Nephron (organoid): ENCODE results near the gene GTF2IRD1.
A peak's percentile ranks its signal among the peaks of the same experiment; 100 is the strongest.
"Not testable (repeated sequence)": the region's sequence is repeated elsewhere in the genome, so short reads cannot be mapped to it uniquely, and the experiment has no call there.

Experiments used
- H3K27ac Mint-ChIP-seq, 3 experiments: 2 replicates each; pipeline ENCODE4 v1.8.0; 2020; ENCODE audit warnings: mixed read lengths in 3 of 3, mild to moderate bottlenecking in 2 of 3, moderate library complexity in 1 of 3
- H3K27me3 Mint-ChIP-seq: 2 replicates; pipeline ENCODE4 v1.8.0; 2021; ENCODE audit warnings: low read depth, mild to moderate bottlenecking, moderate library complexity, mixed read lengths
- H3K36me3 Mint-ChIP-seq: 2 replicates; pipeline ENCODE4 v1.8.0; 2020; ENCODE audit warnings: low read depth, mixed read lengths
- H3K4me1 Mint-ChIP-seq: 2 replicates; pipeline ENCODE4 v1.8.0; 2020; ENCODE audit warnings: mixed read lengths
- H3K4me3 Mint-ChIP-seq, 3 experiments: 2 replicates each; pipeline ENCODE4 v1.8.0; 2020; ENCODE audit warnings: mild to moderate bottlenecking in 3 of 3, mixed read lengths in 3 of 3, moderate library complexity in 2 of 3
- H3K9me3 Mint-ChIP-seq: 2 replicates; pipeline ENCODE4 v1.8.0; 2020; ENCODE audit warnings: mixed read lengths
- CTCF ChIP-seq, 3 experiments: fragments of 200-600 bp; sonication (generic); IDR thresholded peaks; one replicate each; pipeline ENCODE4 v1.5.0; 2021; ENCODE audit warnings: antibody characterized with exemption in 3 of 3; ENCODE audit not compliant: unreplicated experiment in 3 of 3

GTF2IRD1 gene

GRCh38 chr7:74544706-74545469, 91.2 kb downstream of the GTF2IRD1 start:
- H3K27me3 Mint-ChIP-seq: no peaks in the 10 kb centered on the region
- TF ChIP-seq CTCF (IDR thresholded peaks at IDR 0.05; ENCODE audit: unreplicated experiment in 3 of 3): peak; percentile 37 to 63 (median 47)
- peak overlapping the region; percentile 76 to 94 (median 91) for H3K27ac Mint-ChIP-seq
- peaks cover 67% of the 10 kb centered on the region for H3K36me3 Mint-ChIP-seq
- no peak overlapping the region for H3K4me3 Mint-ChIP-seq
- H3K9me3 Mint-ChIP-seq: no peaks in the 10 kb centered on the region
- no peaks in the 10 kb centered on the region for H3K4me1 Mint-ChIP-seq

- H3K4me1 Mint-ChIP-seq: no peaks in the 10 kb centered on the region
These were observed 92.2 kb downstream of the GTF2IRD1 start for GRCh38 chr7:74545921-74546320.

GRCh38 chr7:74553596-74554012, 99.9 kb downstream of the GTF2IRD1 start:
- H3K27ac Mint-ChIP-seq: not testable (repeated sequence)

More at GRCh38 chr7:74545921-74546320, 92.2 kb downstream of the GTF2IRD1 start:
- TF ChIP-seq CTCF (IDR thresholded peaks at IDR 0.05; ENCODE audit: unreplicated experiment in 3 of 3): no peak
- Mint-ChIP-seq H3K36me3 (peaks cover 65% of the 10 kb centered on the region), H3K27me3 (no peaks in the 10 kb centered on the region), H3K27ac (no peak overlapping the region), H3K9me3 (no peaks in the 10 kb centered on the region), H3K4me3 (no peak overlapping the region)

GRCh38 chr7:74554178-74554577, 100.5 kb downstream of the GTF2IRD1 start:
- Mint-ChIP-seq H3K27ac (no peak overlapping the region), H3K4me3 (no peak overlapping the region), H3K27me3 (no peaks in the 10 kb centered on the region), H3K4me1 (no peaks in the 10 kb centered on the region), H3K9me3 (no peaks in the 10 kb centered on the region), H3K36me3 (peaks cover 34% of the 10 kb centered on the region)
- TF ChIP-seq CTCF (IDR thresholded peaks at IDR 0.05; ENCODE audit: unreplicated experiment in 3 of 3): no peak

More at GRCh38 chr7:74553596-74554012, 99.9 kb downstream of the GTF2IRD1 start:
- H3K27me3 Mint-ChIP-seq, H3K4me3 Mint-ChIP-seq, H3K4me1 Mint-ChIP-seq, H3K9me3 Mint-ChIP-seq: not testable (repeated sequence)
- H3K36me3 Mint-ChIP-seq: peaks cover 37% of the 10 kb centered on the region

- Mint-ChIP-seq H3K27ac (no peak overlapping the region), H3K27me3 (no peaks in the 10 kb centered on the region), H3K9me3 (no peaks in the 10 kb centered on the region), H3K4me1 (no peaks in the 10 kb centered on the region), H3K36me3 (peaks cover 39% of the 10 kb centered on the region), H3K4me3 (no peak overlapping the region)
- TF ChIP-seq CTCF (IDR thresholded peaks at IDR 0.05; ENCODE audit: unreplicated experiment in 3 of 3): no peak
These were observed 106.5 kb downstream of the GTF2IRD1 start for GRCh38 chr7:74560086-74560719.

- H3K4me3 Mint-ChIP-seq: no peak overlapping the region
- H3K36me3 Mint-ChIP-seq: peaks cover 46% of the 10 kb centered on the region
- no peaks in the 10 kb centered on the region for H3K4me1 Mint-ChIP-seq
- no peaks in the 10 kb centered on the region for H3K27me3 Mint-ChIP-seq
- no peak for TF ChIP-seq CTCF (IDR thresholded peaks at IDR 0.05; ENCODE audit: unreplicated experiment in 3 of 3)
- H3K27ac Mint-ChIP-seq: no peak overlapping the region
- H3K9me3 Mint-ChIP-seq: no peaks in the 10 kb centered on the region
These were observed 108.3 kb downstream of the GTF2IRD1 start for GRCh38 chr7:74561898-74562613.

- H3K4me1 Mint-ChIP-seq, H3K27ac Mint-ChIP-seq, H3K27me3 Mint-ChIP-seq, H3K9me3 Mint-ChIP-seq, H3K4me3 Mint-ChIP-seq: not testable (repeated sequence)
- H3K36me3 Mint-ChIP-seq: peaks cover 40% of the 10 kb centered on the region
These were observed 109.9 kb downstream of the GTF2IRD1 start for GRCh38 chr7:74563639-74564038.
